WTC11 (cell line): ENCODE data around the gene THYN1. TPM values are rescaled to one million over a fixed set of nuclear protein-coding genes. Genes with fewer than 3 reads are reported as not detected.

Experiments used
- ATAC-seq: fragments of 200-7000 bp; cut with Tn5 transposase; 2 replicates; pipeline ENCODE4 v1.10.0; 2021; ENCODE audit warnings: mild to moderate bottlenecking, moderate library complexity
- CTCF ChIA-PET: fragments of 300-600 bp; sonication (Branson Sonifier 250); formaldehyde crosslinking; loops from one replicate; lab custom pipeline; 2021; ENCODE audit warnings: antibody characterized with exemption; lab: Charles Lee
- POLR2A ChIA-PET: fragments of 350-600 bp; sonication (Branson Sonifier 250); formaldehyde crosslinking; loops from one replicate; lab custom pipeline; 2021; ENCODE audit warnings: antibody characterized with exemption; lab: Charles Lee
- DNase-seq: peaks from one replicate; pipeline ENCODE4 v3.0.0; 2021; ENCODE audit warnings: low spot score
- H3K27ac Mint-ChIP-seq: 2 replicates; pipeline ENCODE4 v1.8.0; 2021; ENCODE audit warnings: mixed read lengths
- H3K27me3 Mint-ChIP-seq: 2 replicates; pipeline ENCODE4 v1.8.0; 2021; ENCODE audit warnings: low read depth, mild to moderate bottlenecking, moderate library complexity, mixed read lengths
- H3K36me3 Mint-ChIP-seq: 2 replicates; pipeline ENCODE4 v1.8.0; 2021; ENCODE audit warnings: mixed read lengths
- H3K4me1 Mint-ChIP-seq: 2 replicates; pipeline ENCODE4 v1.8.0; 2022; ENCODE audit warnings: mixed read lengths
- H3K4me3 Mint-ChIP-seq: 2 replicates; pipeline ENCODE4 v1.8.0; 2021; ENCODE audit warnings: mild to moderate bottlenecking, moderate library complexity, mixed read lengths
- H3K9me3 Mint-ChIP-seq: 2 replicates; pipeline ENCODE4 v1.8.0; 2021; ENCODE audit warnings: mixed read lengths
- CBFB ChIP-seq: sonication (generic); formaldehyde crosslinking; IDR thresholded peaks from 2 replicates; pipeline ENCODE4 v1.8.1; 2022; ENCODE audit warnings: mild to moderate bottlenecking, low read depth, missing genetic modification reagents
- CREB1 ChIP-seq: sonication (generic); formaldehyde crosslinking; IDR thresholded peaks from 2 replicates; pipeline ENCODE4 v1.8.0; 2023; ENCODE audit warnings: mild to moderate bottlenecking, missing genetic modification reagents
- GRHL2 ChIP-seq: fragments of 250-450 bp; sonication (Bioruptor Pico); IDR thresholded peaks from 2 replicates; pipeline ENCODE4 v1.8.0; 2022; ENCODE audit warnings: mild to moderate bottlenecking, moderate library complexity; ENCODE audit not compliant: insufficient replicate concordance, severe bottlenecking
- IRF2 ChIP-seq: sonication (generic); formaldehyde crosslinking; IDR thresholded peaks from 2 replicates; pipeline ENCODE4 v1.8.0; 2022; ENCODE audit warnings: low read depth, missing genetic modification reagents, borderline replicate concordance
- JAZF1 ChIP-seq: fragments of 250-450 bp; sonication (Bioruptor Pico); IDR thresholded peaks from 2 replicates; pipeline ENCODE4 v1.9.0; 2021; ENCODE audit warnings: moderate library complexity, mild to moderate bottlenecking, inconsistent platforms
- KAT7 ChIP-seq: sonication (generic); formaldehyde crosslinking; IDR thresholded peaks from 2 replicates; pipeline ENCODE4 v1.8.1; 2023; ENCODE audit warnings: missing genetic modification reagents, mild to moderate bottlenecking, borderline replicate concordance
- MYBL2 ChIP-seq: sonication (generic); formaldehyde crosslinking; IDR thresholded peaks from 2 replicates; pipeline ENCODE4 v1.8.1; 2023; ENCODE audit warnings: mild to moderate bottlenecking, moderate library complexity, missing genetic modification reagents
- NFE2L1 ChIP-seq: sonication (generic); formaldehyde crosslinking; IDR thresholded peaks from 2 replicates; pipeline ENCODE4 v1.8.1; 2023; ENCODE audit warnings: missing genetic modification reagents
- NFYB ChIP-seq: sonication (generic); formaldehyde crosslinking; conservative IDR thresholded peaks from 2 replicates; pipeline ENCODE4 v1.8.0; 2022; ENCODE audit warnings: low read depth, missing genetic modification reagents
- NR1H2 ChIP-seq: sonication (generic); formaldehyde crosslinking; IDR thresholded peaks from 2 replicates; pipeline ENCODE4 v1.9.0; 2021; ENCODE audit warnings: mild to moderate bottlenecking, moderate library complexity, missing genetic modification reagents
- PRRX2 ChIP-seq: fragments of 250-450 bp; sonication (Bioruptor Pico); IDR thresholded peaks from 2 replicates; pipeline ENCODE4 v1.8.0; 2021; ENCODE audit warnings: mild to moderate bottlenecking
- TEAD4 ChIP-seq: sonication (generic); formaldehyde crosslinking; IDR thresholded peaks from 2 replicates; pipeline ENCODE4 v1.8.0; 2022; ENCODE audit warnings: mild to moderate bottlenecking, missing genetic modification reagents
- total RNA-seq: library from RNA; stranded (reverse); gene quantifications from 3 replicates; pipeline ENCODE4 v1.2.3, GENCODE V29; 2021
- TF ChIP-seq, protein P1 (sequence below): sonication (generic); formaldehyde crosslinking; IDR thresholded peaks from 2 replicates; pipeline ENCODE4 v1.8.1; 2022; ENCODE audit warnings: mild to moderate bottlenecking, missing genetic modification reagents, moderate library complexity, borderline replicate concordance
- TF ChIP-seq, protein P2 (sequence below): sonication (generic); formaldehyde crosslinking; IDR thresholded peaks from 2 replicates; pipeline ENCODE4 v1.8.0; 2022; ENCODE audit warnings: missing genetic modification reagents
- TF ChIP-seq, protein P3 (sequence below): sonication (generic); formaldehyde crosslinking; IDR thresholded peaks from 2 replicates; pipeline ENCODE4 v1.8.0; 2022; ENCODE audit warnings: mild to moderate bottlenecking, missing genetic modification reagents
- TF ChIP-seq, protein P4 (sequence below): fragments of 250-450 bp; sonication (Bioruptor Pico); IDR thresholded peaks from 2 replicates; pipeline ENCODE4 v1.9.0; 2021; ENCODE audit warnings: mild to moderate bottlenecking
- TF ChIP-seq, protein P5 (sequence below): fragments of 250-450 bp; sonication (Bioruptor Pico); IDR thresholded peaks from 2 replicates; pipeline ENCODE4 v2.1.2; 2022; ENCODE audit warnings: mild to moderate bottlenecking, moderate library complexity
- TF ChIP-seq, protein P6 (sequence below): sonication (generic); formaldehyde crosslinking; conservative IDR thresholded peaks from 2 replicates; pipeline ENCODE4 v1.8.1; 2022; ENCODE audit warnings: mild to moderate bottlenecking, missing genetic modification reagents
- TF ChIP-seq, protein P7 (sequence below): sonication (generic); formaldehyde crosslinking; conservative IDR thresholded peaks from 2 replicates; pipeline ENCODE4 v1.8.1; 2023; ENCODE audit warnings: mild to moderate bottlenecking, low read depth, missing genetic modification reagents, moderate library complexity
- TF ChIP-seq, protein P8 (sequence below): sonication (generic); formaldehyde crosslinking; IDR thresholded peaks from 2 replicates; pipeline ENCODE4 v1.8.1; 2022; ENCODE audit warnings: low read depth, missing genetic modification reagents, borderline replicate concordance
- TF ChIP-seq, protein P9 (sequence below): sonication (generic); formaldehyde crosslinking; IDR thresholded peaks from 2 replicates; pipeline ENCODE4 v1.8.0; 2022; ENCODE audit warnings: mild to moderate bottlenecking, missing genetic modification reagents

THYN1 gene
- total RNA-seq, 1 experiment from 2014 or later = 80.2 TPM

DNA sequence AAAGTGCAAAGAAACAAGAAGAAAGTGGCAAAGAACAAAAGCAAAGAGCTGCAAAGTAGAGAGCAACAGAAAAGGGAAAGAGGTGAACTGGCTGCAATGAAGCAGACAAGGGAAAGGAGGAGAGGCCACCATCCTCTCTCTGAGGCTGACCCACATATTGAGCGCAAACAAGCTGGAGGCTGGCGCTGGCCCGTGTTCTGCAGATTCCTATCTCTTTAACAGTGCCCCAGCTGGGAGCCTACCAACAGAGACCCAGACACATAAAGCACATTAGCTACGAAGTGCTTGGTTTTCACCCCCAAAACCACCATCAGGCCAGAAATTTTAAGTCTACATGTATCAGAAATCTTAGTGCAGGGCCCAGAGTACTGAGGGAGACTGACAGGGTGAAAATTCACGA lies 47.0 kb downstream of the THYN1 start (continued):
- TF ChIP-seq, protein P1, sequence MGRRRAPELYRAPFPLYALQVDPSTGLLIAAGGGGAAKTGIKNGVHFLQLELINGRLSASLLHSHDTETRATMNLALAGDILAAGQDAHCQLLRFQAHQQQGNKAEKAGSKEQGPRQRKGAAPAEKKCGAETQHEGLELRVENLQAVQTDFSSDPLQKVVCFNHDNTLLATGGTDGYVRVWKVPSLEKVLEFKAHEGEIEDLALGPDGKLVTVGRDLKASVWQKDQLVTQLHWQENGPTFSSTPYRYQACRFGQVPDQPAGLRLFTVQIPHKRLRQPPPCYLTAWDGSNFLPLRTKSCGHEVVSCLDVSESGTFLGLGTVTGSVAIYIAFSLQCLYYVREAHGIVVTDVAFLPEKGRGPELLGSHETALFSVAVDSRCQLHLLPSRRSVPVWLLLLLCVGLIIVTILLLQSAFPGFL = no peak
- TF ChIP-seq CBFB (no peak), KAT7 (CRISPR knock-in tag) (no peak), CREB1 (CRISPR knock-in tag) (no peak), PRRX2 (CRISPR knock-in tag) (no peak)
- TF ChIP-seq, protein P2, sequence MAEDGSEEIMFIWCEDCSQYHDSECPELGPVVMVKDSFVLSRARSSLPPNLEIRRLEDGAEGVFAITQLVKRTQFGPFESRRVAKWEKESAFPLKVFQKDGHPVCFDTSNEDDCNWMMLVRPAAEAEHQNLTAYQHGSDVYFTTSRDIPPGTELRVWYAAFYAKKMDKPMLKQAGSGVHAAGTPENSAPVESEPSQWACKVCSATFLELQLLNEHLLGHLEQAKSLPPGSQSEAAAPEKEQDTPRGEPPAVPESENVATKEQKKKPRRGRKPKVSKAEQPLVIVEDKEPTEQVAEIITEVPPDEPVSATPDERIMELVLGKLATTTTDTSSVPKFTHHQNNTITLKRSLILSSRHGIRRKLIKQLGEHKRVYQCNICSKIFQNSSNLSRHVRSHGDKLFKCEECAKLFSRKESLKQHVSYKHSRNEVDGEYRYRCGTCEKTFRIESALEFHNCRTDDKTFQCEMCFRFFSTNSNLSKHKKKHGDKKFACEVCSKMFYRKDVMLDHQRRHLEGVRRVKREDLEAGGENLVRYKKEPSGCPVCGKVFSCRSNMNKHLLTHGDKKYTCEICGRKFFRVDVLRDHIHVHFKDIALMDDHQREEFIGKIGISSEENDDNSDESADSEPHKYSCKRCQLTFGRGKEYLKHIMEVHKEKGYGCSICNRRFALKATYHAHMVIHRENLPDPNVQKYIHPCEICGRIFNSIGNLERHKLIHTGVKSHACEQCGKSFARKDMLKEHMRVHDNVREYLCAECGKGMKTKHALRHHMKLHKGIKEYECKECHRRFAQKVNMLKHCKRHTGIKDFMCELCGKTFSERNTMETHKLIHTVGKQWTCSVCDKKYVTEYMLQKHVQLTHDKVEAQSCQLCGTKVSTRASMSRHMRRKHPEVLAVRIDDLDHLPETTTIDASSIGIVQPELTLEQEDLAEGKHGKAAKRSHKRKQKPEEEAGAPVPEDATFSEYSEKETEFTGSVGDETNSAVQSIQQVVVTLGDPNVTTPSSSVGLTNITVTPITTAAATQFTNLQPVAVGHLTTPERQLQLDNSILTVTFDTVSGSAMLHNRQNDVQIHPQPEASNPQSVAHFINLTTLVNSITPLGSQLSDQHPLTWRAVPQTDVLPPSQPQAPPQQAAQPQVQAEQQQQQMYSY = no peak
- TF ChIP-seq, protein P3, sequence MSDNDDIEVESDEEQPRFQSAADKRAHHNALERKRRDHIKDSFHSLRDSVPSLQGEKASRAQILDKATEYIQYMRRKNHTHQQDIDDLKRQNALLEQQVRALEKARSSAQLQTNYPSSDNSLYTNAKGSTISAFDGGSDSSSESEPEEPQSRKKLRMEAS (CRISPR knock-in tag) = no peak
- TF ChIP-seq, protein P4, sequence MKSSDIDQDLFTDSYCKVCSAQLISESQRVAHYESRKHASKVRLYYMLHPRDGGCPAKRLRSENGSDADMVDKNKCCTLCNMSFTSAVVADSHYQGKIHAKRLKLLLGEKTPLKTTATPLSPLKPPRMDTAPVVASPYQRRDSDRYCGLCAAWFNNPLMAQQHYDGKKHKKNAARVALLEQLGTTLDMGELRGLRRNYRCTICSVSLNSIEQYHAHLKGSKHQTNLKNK = no peak
- TF ChIP-seq, protein P5, sequence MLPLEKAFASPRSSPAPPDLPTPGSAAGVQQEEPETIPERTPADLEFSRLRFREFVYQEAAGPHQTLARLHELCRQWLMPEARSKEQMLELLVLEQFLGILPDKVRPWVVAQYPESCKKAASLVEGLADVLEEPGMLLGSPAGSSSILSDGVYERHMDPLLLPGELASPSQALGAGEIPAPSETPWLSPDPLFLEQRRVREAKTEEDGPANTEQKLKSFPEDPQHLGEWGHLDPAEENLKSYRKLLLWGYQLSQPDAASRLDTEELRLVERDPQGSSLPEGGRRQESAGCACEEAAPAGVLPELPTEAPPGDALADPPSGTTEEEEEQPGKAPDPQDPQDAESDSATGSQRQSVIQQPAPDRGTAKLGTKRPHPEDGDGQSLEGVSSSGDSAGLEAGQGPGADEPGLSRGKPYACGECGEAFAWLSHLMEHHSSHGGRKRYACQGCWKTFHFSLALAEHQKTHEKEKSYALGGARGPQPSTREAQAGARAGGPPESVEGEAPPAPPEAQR (CRISPR knock-in tag) = no peak

DNA sequence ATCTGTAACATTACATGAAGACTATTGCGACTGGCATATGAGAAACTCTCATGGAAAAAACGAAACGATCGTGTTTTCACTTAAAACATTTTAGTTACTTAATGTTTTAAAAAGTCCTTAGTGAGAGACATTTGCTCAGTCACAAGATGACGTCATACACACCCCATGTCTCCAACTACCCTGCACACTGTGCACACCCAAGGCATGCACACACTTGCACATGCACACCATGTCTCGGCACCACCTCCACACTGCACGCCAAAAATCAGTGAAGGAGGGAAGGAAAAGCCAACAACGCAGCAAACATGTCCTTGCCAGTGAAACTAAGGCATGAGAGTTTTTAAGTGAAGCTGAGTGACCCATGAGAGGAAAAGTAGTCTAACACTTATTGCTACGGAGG lies 47.4 kb downstream of the THYN1 start:
- POLR2A ChIA-PET = no interaction called here
- Mint-ChIP-seq H3K9me3 (no peaks in the 10 kb centered on the region), H3K4me3 (no peak overlapping the region), H3K4me1 (no peaks in the 10 kb centered on the region), H3K27ac (no peak overlapping the region), H3K27me3 (no peaks in the 10 kb centered on the region), H3K36me3 (peaks cover 76% of the 10 kb centered on the region)
- CTCF ChIA-PET = interaction anchor here (2.9 kb wide), 1 partner anchor 18 kb away, joined by 14 read pairs; the partner anchor contains the start of genes NCAPD3 and VPS26B
- no peak for ATAC-seq
- no peak for DNase-seq
- TF ChIP-seq IRF2 (no peak), JAZF1 (no peak), MYBL2 (CRISPR knock-in tag) (no peak), NFYB (CRISPR knock-in tag) (no peak), GRHL2 (CRISPR knock-in tag) (no peak), TEAD4 (CRISPR knock-in tag) (no peak), NR1H2 (CRISPR knock-in tag) (no peak), NFE2L1 (no peak)
- TF ChIP-seq, protein P6, sequence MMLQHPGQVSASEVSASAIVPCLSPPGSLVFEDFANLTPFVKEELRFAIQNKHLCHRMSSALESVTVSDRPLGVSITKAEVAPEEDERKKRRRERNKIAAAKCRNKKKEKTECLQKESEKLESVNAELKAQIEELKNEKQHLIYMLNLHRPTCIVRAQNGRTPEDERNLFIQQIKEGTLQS = no peak
- TF ChIP-seq, protein P2 = no peak
- TF ChIP-seq, protein P7, sequence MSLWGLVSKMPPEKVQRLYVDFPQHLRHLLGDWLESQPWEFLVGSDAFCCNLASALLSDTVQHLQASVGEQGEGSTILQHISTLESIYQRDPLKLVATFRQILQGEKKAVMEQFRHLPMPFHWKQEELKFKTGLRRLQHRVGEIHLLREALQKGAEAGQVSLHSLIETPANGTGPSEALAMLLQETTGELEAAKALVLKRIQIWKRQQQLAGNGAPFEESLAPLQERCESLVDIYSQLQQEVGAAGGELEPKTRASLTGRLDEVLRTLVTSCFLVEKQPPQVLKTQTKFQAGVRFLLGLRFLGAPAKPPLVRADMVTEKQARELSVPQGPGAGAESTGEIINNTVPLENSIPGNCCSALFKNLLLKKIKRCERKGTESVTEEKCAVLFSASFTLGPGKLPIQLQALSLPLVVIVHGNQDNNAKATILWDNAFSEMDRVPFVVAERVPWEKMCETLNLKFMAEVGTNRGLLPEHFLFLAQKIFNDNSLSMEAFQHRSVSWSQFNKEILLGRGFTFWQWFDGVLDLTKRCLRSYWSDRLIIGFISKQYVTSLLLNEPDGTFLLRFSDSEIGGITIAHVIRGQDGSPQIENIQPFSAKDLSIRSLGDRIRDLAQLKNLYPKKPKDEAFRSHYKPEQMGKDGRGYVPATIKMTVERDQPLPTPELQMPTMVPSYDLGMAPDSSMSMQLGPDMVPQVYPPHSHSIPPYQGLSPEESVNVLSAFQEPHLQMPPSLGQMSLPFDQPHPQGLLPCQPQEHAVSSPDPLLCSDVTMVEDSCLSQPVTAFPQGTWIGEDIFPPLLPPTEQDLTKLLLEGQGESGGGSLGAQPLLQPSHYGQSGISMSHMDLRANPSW = no peak
- TF ChIP-seq, protein P8, sequence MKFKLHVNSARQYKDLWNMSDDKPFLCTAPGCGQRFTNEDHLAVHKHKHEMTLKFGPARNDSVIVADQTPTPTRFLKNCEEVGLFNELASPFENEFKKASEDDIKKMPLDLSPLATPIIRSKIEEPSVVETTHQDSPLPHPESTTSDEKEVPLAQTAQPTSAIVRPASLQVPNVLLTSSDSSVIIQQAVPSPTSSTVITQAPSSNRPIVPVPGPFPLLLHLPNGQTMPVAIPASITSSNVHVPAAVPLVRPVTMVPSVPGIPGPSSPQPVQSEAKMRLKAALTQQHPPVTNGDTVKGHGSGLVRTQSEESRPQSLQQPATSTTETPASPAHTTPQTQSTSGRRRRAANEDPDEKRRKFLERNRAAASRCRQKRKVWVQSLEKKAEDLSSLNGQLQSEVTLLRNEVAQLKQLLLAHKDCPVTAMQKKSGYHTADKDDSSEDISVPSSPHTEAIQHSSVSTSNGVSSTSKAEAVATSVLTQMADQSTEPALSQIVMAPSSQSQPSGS (CRISPR knock-in tag) = no peak
- TF ChIP-seq, protein P9, sequence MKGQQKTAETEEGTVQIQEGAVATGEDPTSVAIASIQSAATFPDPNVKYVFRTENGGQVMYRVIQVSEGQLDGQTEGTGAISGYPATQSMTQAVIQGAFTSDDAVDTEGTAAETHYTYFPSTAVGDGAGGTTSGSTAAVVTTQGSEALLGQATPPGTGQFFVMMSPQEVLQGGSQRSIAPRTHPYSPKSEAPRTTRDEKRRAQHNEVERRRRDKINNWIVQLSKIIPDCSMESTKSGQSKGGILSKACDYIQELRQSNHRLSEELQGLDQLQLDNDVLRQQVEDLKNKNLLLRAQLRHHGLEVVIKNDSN (CRISPR knock-in tag) = no peak
